Activated CD4-positive, alpha-beta T cell treated with anti-CD3 and anti-CD28 coated beads, Interleukin-2, amount 50 U/mL, for 16 hours (primary cell): ENCODE data around the gene SUSD2.
"Not testable (repeated sequence)": the region's sequence is repeated elsewhere in the genome, so short reads cannot be mapped to it uniquely, and the experiment has no call there.

ENCODE experiments used
- DNase-seq: peaks from one replicate; pipeline ENCODE4 v3.0.0-alpha.2; 2020

The SUSD2 gene

GRCh38 chr22:24219750-24220149, 38.5 kb downstream of the SUSD2 start:
- no peak for DNase-seq

DNA sequence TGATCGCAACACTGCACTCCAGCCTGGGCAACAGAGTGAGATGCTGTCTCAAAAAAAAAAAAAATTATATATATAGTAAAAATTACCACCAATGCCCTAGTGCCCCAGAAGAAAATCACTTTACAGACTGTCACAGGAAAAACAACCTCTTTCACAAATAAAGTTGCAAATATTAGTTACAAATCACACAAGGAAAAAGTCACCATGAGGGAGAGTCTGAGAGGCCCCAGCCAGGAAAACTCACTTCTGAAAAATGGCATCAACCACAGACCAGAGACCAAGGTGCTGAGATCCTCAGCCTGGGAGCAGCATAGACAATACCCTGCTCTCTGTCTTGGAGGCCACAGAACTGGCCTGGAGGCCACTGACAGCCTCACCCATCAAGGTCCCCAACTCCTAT, 43.2 kb downstream of the SUSD2 start:
- DNase-seq: no peak

DNA sequence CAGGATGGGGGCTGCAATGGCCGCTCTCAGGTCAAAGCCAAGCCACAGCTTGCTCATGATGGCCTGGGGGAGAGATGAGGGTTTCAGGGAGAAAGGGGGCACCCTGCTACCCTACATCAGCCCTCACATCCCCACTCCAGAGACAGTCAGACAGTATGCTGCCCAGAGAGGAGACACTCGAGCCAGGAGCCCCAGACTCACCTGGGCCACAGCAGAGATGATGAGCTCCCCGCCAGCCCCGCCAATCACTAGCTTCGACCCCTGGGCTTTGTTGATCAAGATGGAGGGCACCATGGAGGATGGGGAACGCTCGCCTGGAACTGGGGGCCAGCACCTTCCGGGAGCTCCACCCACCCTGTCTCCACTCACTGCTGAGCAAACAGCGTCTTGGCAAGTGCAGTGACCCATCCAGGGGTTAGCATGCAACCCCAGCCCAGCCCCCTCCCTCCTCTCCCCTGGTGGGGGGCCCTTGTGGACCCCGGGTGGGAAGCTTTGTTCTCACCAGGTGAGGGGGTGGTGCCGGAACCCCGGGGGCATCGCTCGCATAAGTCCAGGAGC, 43.8 kb downstream of the SUSD2 start:
- no peak for DNase-seq

DNA sequence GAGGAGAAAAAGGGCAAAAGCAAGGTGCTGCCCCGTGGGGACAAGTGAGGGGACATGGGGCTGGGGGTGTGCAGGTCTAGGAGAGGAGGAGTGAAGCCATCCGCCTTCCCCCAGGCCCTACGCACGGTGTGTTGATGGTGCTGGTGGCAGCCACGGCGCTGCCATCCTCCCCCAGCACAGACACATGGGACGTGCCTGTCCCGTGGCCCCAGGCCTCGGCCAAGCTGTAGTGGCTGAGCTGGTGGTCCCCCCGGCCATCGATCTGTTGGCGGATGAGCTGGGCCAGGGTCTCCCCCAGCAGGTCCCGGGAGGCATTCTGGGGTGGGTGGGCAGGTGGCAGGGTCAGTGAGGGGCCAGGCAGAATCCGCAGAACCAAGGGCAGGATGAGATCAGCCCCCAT, 44.7 kb downstream of the SUSD2 start:
- no peak for DNase-seq

DNA sequence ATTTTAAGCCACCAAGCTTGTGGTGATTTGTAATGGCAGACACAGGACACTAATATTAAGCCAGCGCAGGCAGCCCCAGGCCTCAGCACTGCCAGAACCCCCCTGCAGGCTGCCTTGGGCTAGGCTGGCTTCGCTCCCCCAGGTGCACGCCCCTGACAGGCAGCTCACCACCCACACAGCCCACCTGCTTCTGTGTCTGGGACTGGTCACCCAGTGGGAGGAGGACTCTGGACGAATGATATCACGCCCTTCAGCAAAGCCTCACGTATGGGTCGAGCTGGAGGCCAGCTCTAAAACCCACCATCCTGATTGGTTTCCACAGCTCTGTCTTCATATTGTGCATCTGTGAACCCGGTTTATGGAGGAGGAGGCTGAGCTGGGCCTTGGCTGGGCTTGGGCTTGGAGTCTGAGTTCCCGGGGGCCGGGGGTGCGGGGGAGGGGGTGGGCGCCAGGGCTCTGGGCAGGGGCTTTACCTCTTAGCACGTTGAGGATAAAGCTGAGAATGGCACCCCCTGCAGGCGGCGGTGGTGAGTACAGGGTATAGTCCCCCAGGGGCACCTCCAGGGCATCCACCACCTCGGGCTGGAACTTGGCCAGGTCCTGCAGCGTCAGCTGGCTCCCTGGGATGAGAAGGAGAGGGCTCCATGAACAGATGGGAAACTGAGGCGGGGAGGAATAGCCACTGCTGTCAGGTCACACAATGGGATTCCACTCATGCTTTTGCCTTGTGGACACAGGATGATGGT, 49.8 kb downstream of the SUSD2 start:
- DNase-seq: peak; percentile 63

- DNase-seq: no peak
Observed at GRCh38 chr22:24231706-24232105, 50.4 kb downstream of the SUSD2 start.

- no peak for DNase-seq
Observed at GRCh38 chr22:24232124-24232523, 50.8 kb downstream of the SUSD2 start.

- DNase-seq: no peak
Observed at GRCh38 chr22:24232725-24233124, 51.4 kb downstream of the SUSD2 start.

- DNase-seq: no peak
Observed at GRCh38 chr22:24233235-24233634, 51.9 kb downstream of the SUSD2 start.

DNA sequence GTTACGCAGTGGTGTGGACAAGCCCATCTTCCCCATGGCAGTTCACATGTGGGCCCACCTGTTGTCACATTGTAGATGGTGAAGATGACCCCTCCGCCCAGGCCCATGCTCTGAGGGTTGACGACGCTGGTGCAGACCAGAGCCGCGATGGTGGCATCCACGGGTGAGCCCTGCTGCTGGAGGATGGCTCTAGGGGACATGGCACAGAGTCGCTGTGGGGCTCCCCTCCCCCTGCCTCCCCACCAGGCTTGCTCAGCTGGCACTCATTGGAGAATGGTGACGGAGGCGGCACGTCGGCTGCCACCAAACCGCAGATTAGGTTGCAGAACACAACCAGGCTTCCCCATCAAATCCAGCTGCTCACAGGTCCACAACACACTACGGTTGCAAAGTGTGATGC, 52.5 kb downstream of the SUSD2 start:
- DNase-seq: no peak

- no peak for DNase-seq
Observed at GRCh38 chr22:24235315-24235714, 54.0 kb downstream of the SUSD2 start.

DNA sequence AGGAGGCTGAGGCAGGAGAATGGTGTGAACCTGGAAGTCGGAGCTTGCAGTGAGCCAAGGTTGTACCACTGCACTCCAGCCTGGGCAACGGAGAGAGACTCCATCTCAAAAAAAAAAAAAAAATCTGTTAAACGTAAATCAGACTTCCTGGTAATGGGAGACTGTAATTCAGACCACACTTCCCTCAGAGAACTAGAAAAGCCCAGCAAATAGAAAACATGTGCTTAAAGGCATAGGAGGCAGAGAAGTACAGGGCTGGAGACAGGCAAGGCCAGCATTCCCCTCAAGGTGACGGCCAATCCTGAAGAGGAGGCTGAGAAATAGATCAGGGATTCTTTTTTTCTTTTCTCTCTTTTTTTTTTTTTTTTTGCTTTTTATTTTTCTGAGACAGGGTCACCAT, 55.4 kb downstream of the SUSD2 start:
- DNase-seq: no peak

GRCh38 chr22:24238101-24238694, 56.9 kb downstream of the SUSD2 start:
- not testable (repeated sequence) for DNase-seq
